GM06990 (cell line): ENCODE data around the gene PLXNA4.

Experiments
- DNase-seq: peaks from one replicate; pipeline ENCODE4 v3.0.0-alpha.2; 2011; ENCODE audit not compliant: insufficient read length; ENCODE audit errors: extremely low read depth
- H3K27me3 ChIP-seq: replicated peaks from 2 replicates; pipeline ENCODE4 v1.6.0; 2011; ENCODE audit warnings: low read length; ENCODE audit not compliant: control insufficient read depth, insufficient read depth
- H3K36me3 ChIP-seq: 2 replicates; pipeline ENCODE4 v1.5.1; 2011; ENCODE audit warnings: low read length; ENCODE audit not compliant: control insufficient read depth, insufficient read depth
- H3K4me3 ChIP-seq: replicated peaks from 2 replicates; pipeline ENCODE4 v1.5.1; 2011; ENCODE audit warnings: low read depth, mild to moderate bottlenecking, control low read depth, low read length
- CTCF ChIP-seq: IDR thresholded peaks from 2 replicates; pipeline ENCODE4 v1.5.1; 2011; ENCODE audit warnings: low read length, control low read depth, mild to moderate bottlenecking, inconsistent platforms; ENCODE audit not compliant: insufficient read depth, poor library complexity, severe bottlenecking

The PLXNA4 gene

GRCh38 chr7:132350741-132351140, 225.5 kb downstream of the PLXNA4 start:
- Histone ChIP-seq H3K36me3 (no peaks in the 10 kb centered on the region), H3K27me3 (peaks cover 1% of the 10 kb centered on the region; the same call in 1 of the 2 replicates), H3K4me3 (no peak overlapping the region)
- no peak for TF ChIP-seq CTCF
- DNase-seq = no peak

GRCh38 chr7:132349075-132349474, 227.2 kb downstream of the PLXNA4 start:
- no peak for DNase-seq
- H3K36me3 ChIP-seq = no peaks in the 10 kb centered on the region
- TF ChIP-seq CTCF = no peak
- no peak overlapping the region for H3K4me3 ChIP-seq
- H3K27me3 ChIP-seq = peaks cover 1% of the 10 kb centered on the region; the same call in 1 of the 2 replicates

GRCh38 chr7:132348341-132348740, 227.9 kb downstream of the PLXNA4 start:
- no peak overlapping the region for H3K4me3 ChIP-seq
- H3K27me3 ChIP-seq = peaks cover 1% of the 10 kb centered on the region; the same call in 1 of the 2 replicates
- H3K36me3 ChIP-seq = no peaks in the 10 kb centered on the region
- DNase-seq = no peak
- no peak for TF ChIP-seq CTCF

- TF ChIP-seq CTCF = no peak
- Histone ChIP-seq H3K27me3 (peaks cover 1% of the 10 kb centered on the region; the same call in 1 of the 2 replicates), H3K4me3 (no peak overlapping the region), H3K36me3 (no peaks in the 10 kb centered on the region)
- no peak for DNase-seq
Measured at GRCh38 chr7:132347858-132348257, 228.4 kb downstream of the PLXNA4 start.

GRCh38 chr7:132347123-132347522, 229.1 kb downstream of the PLXNA4 start:
- TF ChIP-seq CTCF = no peak
- no peak overlapping the region for H3K4me3 ChIP-seq
- no peak for DNase-seq
- no peaks in the 10 kb centered on the region for H3K36me3 ChIP-seq
- H3K27me3 ChIP-seq = peaks cover 1% of the 10 kb centered on the region; the same call in 1 of the 2 replicates

- no peaks in the 10 kb centered on the region for H3K27me3 ChIP-seq
- no peak for DNase-seq
- TF ChIP-seq CTCF = no peak
- no peaks in the 10 kb centered on the region for H3K36me3 ChIP-seq
- no peak overlapping the region for H3K4me3 ChIP-seq
Measured at GRCh38 chr7:132345543-132346129, 230.6 kb downstream of the PLXNA4 start.
